Keratinocyte (primary cell): ENCODE data around the gene RNF182.

Source experiments
- CTCF ChIP-seq, 3 experiments: IDR thresholded peaks in 1 of 3; conservative IDR thresholded peaks in 1 of 3; optimal IDR thresholded peaks in 1 of 3; 2 replicates in 2 of 3; 3 replicates in 1 of 3; pipeline versions ENCODE3 to v1.5.1; 2011; ENCODE audit warnings: low read length in 3 of 3, mild to moderate bottlenecking in 3 of 3, moderate library complexity in 2 of 3, control low read depth in 1 of 3, inconsistent platforms in 1 of 3; ENCODE audit not compliant: insufficient read depth in 2 of 3; ENCODE audit errors: extremely low read depth in 1 of 3
- EZH2 ChIP-seq: IDR thresholded peaks from one replicate; pipeline ENCODE4 v1.6.1; 2012; ENCODE audit warnings: inconsistent platforms, mild to moderate bottlenecking, low read length, moderate library complexity

- TF ChIP-seq CTCF (optimal IDR thresholded peaks at IDR 0.05 in 1 of 3, IDR thresholded peaks at IDR 0.05 in 1 of 3, conservative IDR thresholded peaks at IDR 0.05 in 1 of 3; ENCODE audit: extremely low read depth in 1 of 3, insufficient read depth in 2 of 3, low read length in 3 of 3) (no peak), EZH2 (no peak)
Observed at GRCh38 chr6:13931797-13932402, 7.1 kb downstream of the RNF182 start.
